GM19328 (cell line): Measurements from ENCODE around the gene HOOK2.
A peak's percentile ranks its signal among the peaks of the same experiment; 100 is the strongest.
"Not testable (repeated sequence)": the region's sequence is repeated elsewhere in the genome, so short reads cannot be mapped to it uniquely, and the experiment has no call there.

Source experiments
- ATAC-seq: cut with Tn5 transposase; IDR thresholded peaks from one replicate; pipeline ENCODE4 v1.9.1; 2021; ENCODE audit warnings: mild to moderate bottlenecking, moderate library complexity; ENCODE audit not compliant: unreplicated experiment

Gene HOOK2

GRCh38 chr19:12722566-12723380, 52.6 kb downstream of the HOOK2 start:
- ATAC-seq, result peak; percentile 78

- peak; percentile 10 for ATAC-seq
Measured at GRCh38 chr19:12721656-12722565, 53.4 kb downstream of the HOOK2 start.

DNA sequence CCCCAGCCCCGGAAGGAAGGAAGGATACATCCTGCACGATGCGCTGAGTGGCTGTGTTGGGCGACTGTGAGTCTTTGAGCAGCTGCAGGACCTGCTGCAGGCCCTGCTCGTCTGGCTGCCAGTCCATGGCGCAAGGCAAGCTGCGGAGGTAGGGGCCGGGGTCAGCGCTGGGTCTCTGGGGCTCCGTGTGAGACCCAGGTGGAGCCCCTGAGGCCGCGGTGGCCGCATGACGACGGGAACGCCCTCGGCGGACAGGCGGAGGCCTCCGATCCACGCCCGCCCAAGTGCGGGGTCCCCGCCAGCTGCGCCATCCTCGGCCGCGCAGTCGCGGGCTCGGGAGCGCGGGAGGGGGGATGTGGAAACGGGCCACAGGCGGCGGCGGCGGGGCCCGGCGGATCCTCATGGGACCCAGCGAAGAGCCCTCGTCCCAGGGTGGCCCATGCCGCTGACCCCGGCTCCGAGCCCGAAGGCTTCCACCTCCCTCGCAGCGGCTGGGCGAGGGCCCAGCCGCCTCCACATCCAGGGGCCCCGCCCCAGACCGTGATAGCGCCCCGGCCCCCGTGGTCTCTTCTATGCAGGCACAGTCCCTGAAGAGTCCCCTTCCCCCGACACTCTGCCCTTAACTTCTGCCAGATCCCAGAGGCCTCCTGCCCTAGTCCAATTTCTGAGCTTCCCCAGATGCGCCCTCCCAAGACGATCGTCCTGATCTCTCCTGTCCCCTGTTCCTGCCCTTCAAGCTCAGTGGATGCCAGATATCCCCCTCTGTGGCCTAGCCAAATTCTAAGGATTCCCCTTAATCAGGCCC, 54.3 kb downstream of the HOOK2 start:
- ATAC-seq, result no peak

- no peak for ATAC-seq
Measured at GRCh38 chr19:12720296-12720695, 55.1 kb downstream of the HOOK2 start.

- ATAC-seq, result no peak
Measured at GRCh38 chr19:12715929-12716328, 59.4 kb downstream of the HOOK2 start.

GRCh38 chr19:12715102-12715501, 60.2 kb downstream of the HOOK2 start:
- no peak for ATAC-seq

- ATAC-seq, result not testable (repeated sequence)
Measured at GRCh38 chr19:12713304-12713703, 62.0 kb downstream of the HOOK2 start.
